HG03064 (cell line): ENCODE results near the gene WSCD2.

ENCODE experiments used
- ATAC-seq: cut with Tn5 transposase; IDR thresholded peaks from one replicate; pipeline ENCODE4 v1.9.1; 2021; ENCODE audit warnings: low read depth; ENCODE audit not compliant: unreplicated experiment

WSCD2 gene

DNA sequence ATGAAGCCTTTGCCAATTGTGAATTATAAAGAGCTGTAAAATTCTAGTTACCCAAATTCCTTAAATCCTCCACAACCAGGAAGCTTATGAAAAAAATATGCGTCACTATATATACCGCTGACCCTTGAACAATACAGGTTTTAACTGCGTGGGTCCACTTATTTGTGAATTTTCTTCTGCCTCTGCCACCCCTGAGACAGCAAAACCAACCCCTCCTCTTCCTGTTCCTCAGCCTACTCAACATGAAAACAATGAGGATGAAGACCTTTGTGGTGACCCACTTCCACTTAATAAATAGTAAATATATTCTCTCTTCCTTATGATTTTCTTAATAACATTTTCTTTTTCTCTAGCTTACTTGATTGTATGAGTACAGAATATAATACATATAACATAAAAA, 167.9 kb downstream of the WSCD2 start:
- no peak for ATAC-seq

DNA sequence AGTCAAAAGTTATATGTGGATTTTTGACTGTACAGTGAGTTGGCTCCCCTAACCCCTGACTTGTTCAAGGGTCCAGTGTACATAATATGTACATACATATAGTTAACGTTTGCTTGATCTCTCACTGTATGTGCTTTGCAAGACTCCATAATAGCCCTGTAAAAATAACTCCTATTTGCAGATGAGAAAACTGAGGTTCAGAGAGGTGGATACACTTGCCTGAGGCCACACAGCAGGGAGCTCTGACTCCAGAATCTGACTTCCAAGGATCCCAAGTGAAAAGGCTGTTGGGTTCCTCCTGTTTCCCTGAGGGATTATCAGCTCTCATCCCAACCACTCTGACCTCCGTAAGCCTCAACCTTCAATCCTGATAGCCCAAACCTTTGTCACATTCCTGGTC, 168.3 kb downstream of the WSCD2 start:
- no peak for ATAC-seq

DNA sequence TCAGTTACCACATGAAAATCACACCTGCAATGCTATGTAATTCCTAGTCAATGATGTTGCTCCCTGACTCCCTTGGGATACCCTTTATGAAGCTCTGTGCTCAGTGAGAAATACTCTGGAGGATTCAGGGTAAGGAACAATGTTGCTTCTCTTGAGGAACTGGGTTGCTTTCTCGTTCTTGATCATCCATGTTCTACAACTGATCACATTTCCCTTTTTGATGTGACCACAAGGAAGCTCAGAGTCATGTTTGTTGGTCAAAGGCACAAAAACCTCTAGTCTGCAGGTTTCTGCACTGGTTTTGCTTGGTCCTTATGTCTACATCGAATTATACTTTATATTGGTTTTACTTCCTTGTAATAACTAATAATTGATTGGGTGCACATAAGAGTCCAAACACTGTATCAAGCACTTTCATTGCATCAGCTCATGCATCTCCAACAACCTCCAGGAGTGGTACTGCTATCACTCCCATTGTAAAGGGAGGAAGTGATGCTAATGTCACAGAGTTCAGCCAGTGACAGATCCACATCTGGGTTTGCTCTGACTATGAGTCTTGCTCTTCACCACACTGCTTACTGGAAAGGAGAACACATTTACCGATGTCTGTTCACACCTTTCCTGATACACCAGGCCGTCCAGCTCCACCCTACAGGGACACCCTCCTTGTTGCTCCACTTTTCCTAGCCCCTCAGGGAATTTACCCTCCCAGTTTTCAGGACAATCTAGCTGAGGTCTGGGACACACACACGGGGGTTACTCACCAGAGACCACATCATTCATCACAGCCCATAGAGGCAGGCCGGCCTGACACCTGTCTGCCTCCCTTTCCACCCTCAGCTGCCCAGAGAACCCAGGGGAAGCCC, 169.0 kb downstream of the WSCD2 start:
- no peak for ATAC-seq

DNA sequence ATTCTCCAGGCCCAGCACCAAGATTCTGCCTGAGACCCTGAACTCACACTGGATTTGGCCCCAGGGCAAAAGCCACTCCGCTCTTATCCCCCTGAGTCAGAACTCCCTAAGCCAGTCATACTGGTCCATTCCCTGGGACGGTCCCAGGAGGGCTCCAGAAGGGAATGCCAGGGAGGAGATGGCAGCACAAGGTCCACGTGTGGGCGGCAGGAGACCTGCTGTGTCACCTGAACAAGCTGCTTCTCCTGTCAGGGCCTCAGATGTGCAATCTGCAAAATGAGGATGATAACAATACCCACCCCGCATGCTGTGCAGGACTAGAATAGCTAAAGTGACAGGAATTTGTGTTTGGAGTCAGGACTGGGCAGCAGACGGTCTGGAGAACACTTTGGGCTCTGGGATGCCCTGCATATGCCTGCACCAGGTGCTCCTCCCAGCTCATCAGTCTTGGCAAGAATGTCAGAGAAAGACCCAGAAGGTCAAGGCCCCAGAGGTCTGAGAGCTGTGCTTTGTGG, 169.7 kb downstream of the WSCD2 start:
- ATAC-seq = no peak

DNA sequence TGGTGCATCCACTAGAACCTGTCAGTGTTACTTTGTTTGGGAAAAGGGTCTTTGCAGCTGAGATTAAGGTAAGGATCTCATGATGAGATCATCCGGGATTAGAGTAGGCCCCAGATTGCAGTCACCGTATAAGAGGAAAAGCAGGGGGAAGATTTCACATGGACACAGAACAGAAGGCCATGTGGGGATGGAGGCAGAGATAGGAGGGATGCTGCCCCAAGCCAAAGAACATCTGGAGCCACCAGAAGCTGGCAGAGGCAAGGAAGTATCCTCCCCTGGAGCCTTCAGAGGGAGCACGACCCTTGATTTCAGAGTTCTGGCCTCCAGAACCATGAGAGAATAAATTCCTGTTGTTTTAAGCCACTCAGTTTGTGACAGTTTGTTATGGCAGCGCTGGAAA, 170.4 kb downstream of the WSCD2 start:
- ATAC-seq = no peak
